Activated naive CD4-positive, alpha-beta T cell treated with anti-CD3 and anti-CD28 coated beads, Interleukin-2, amount 50 U/mL, for 24 hours (primary cell): Measurements from ENCODE around the gene CDH23.

ENCODE experiments used
- H3K27ac Mint-ChIP-seq: one replicate; pipeline ENCODE4 v1.8.0; 2021; ENCODE audit warnings: mild to moderate bottlenecking, mixed read lengths
- H3K27me3 Mint-ChIP-seq: one replicate; pipeline ENCODE4 v1.8.0; 2021; ENCODE audit warnings: mixed read lengths
- H3K36me3 Mint-ChIP-seq: one replicate; pipeline ENCODE4 v1.8.0; 2021; ENCODE audit warnings: mixed read lengths
- H3K4me1 Mint-ChIP-seq: one replicate; pipeline ENCODE4 v1.8.0; 2021; ENCODE audit warnings: mixed read lengths
- H3K4me3 Mint-ChIP-seq: one replicate; pipeline ENCODE4 v1.8.0; 2021; ENCODE audit warnings: mild to moderate bottlenecking, mixed read lengths
- H3K9me3 Mint-ChIP-seq: one replicate; pipeline ENCODE4 v1.8.0; 2021; ENCODE audit warnings: mixed read lengths

The CDH23 gene

GRCh38 chr10:71481746-71482410, 85.2 kb downstream of the CDH23 start:
- Mint-ChIP-seq H3K4me3 (no peak overlapping the region), H3K36me3 (no peaks in the 10 kb centered on the region), H3K9me3 (no peaks in the 10 kb centered on the region), H3K27me3 (peaks cover 3% of the 10 kb centered on the region), H3K27ac (no peak overlapping the region), H3K4me1 (no peaks in the 10 kb centered on the region)

GRCh38 chr10:71482620-71483019, 85.9 kb downstream of the CDH23 start:
- Mint-ChIP-seq H3K27me3 (peaks cover 3% of the 10 kb centered on the region), H3K4me3 (no peak overlapping the region), H3K36me3 (no peaks in the 10 kb centered on the region), H3K4me1 (no peaks in the 10 kb centered on the region), H3K27ac (no peak overlapping the region), H3K9me3 (no peaks in the 10 kb centered on the region)

GRCh38 chr10:71483135-71483534, 86.4 kb downstream of the CDH23 start:
- Mint-ChIP-seq H3K36me3 (no peaks in the 10 kb centered on the region), H3K9me3 (no peaks in the 10 kb centered on the region), H3K27me3 (peaks cover 3% of the 10 kb centered on the region), H3K4me3 (no peak overlapping the region), H3K27ac (no peak overlapping the region), H3K4me1 (no peaks in the 10 kb centered on the region)

GRCh38 chr10:71483885-71484751, 87.4 kb downstream of the CDH23 start:
- peaks cover 3% of the 10 kb centered on the region for H3K27me3 Mint-ChIP-seq

GRCh38 chr10:71486484-71487114, 89.9 kb downstream of the CDH23 start:
- Mint-ChIP-seq H3K9me3 (peaks cover 10% of the 10 kb centered on the region), H3K4me1 (no peaks in the 10 kb centered on the region), H3K4me3 (no peak overlapping the region), H3K27ac (no peak overlapping the region), H3K36me3 (peaks cover 2% of the 10 kb centered on the region), H3K27me3 (no peaks in the 10 kb centered on the region)

More at GRCh38 chr10:71483885-71484751, 87.4 kb downstream of the CDH23 start:
- H3K27ac Mint-ChIP-seq, result no peak overlapping the region
- no peaks in the 10 kb centered on the region for H3K4me1 Mint-ChIP-seq
- peaks cover 2% of the 10 kb centered on the region for H3K36me3 Mint-ChIP-seq
- peaks cover 8% of the 10 kb centered on the region for H3K9me3 Mint-ChIP-seq
- H3K4me3 Mint-ChIP-seq, result no peak overlapping the region

GRCh38 chr10:71487726-71488125, 91.0 kb downstream of the CDH23 start:
- H3K4me1 Mint-ChIP-seq, result no peaks in the 10 kb centered on the region
- no peaks in the 10 kb centered on the region for H3K27me3 Mint-ChIP-seq
- peaks cover 10% of the 10 kb centered on the region for H3K9me3 Mint-ChIP-seq
- H3K36me3 Mint-ChIP-seq, result peaks cover 2% of the 10 kb centered on the region
- no peak overlapping the region for H3K27ac Mint-ChIP-seq
- no peak overlapping the region for H3K4me3 Mint-ChIP-seq

DNA sequence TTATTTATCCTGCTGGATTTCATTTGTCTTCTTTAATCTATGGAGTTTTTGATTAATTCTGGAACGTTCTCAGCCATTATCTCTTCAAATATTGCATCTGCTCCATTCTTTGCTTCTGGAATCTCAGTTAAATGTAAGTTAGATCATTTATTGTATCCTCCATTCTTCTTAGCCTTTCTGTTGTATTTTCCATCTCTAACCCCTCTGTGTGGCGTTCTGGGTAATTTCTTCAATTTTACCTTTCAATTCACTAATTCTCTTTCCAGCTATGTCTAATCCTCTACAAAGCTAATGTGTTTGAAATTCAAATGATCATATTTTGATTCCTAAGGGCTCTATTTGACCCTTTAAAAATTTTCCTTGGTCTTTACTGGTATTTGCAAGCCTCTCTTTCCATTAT, 92.4 kb downstream of the CDH23 start:
- H3K27me3 Mint-ChIP-seq, result no peaks in the 10 kb centered on the region
- no peak overlapping the region for H3K4me3 Mint-ChIP-seq
- H3K4me1 Mint-ChIP-seq, result no peaks in the 10 kb centered on the region
- no peak overlapping the region for H3K27ac Mint-ChIP-seq
- H3K9me3 Mint-ChIP-seq, result peaks cover 10% of the 10 kb centered on the region
- peaks cover 2% of the 10 kb centered on the region for H3K36me3 Mint-ChIP-seq

DNA sequence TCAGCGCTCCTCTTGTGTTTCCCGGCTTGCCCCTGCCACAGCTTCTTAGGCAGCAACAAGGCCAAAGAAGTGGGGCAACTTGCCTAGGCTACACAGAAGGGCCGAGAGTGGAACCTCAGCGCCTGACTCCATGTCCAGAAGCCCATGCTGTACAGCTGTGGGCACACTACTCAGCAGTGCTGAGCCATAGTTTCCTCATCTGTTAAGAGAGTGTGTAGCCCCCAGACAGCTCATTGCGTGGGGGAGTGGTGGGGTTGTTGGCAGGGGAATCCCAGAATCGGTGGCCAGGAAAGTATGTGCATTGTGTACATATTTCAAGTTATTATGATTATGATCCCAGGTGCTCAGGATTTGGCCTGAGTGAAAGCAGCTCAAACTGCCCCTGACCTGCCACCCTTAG, 96.2 kb downstream of the CDH23 start:
- H3K27me3 Mint-ChIP-seq, result no peaks in the 10 kb centered on the region
- H3K27ac Mint-ChIP-seq, result no peak overlapping the region

GRCh38 chr10:71493741-71494140, 97.0 kb downstream of the CDH23 start:
- Mint-ChIP-seq H3K4me3 (no peak overlapping the region), H3K4me1 (no peaks in the 10 kb centered on the region), H3K27me3 (no peaks in the 10 kb centered on the region), H3K36me3 (peaks cover 2% of the 10 kb centered on the region), H3K9me3 (peaks cover 6% of the 10 kb centered on the region), H3K27ac (no peak overlapping the region)

More for the DNA sequence above, 96.2 kb downstream of the CDH23 start:
- peaks cover 10% of the 10 kb centered on the region for H3K9me3 Mint-ChIP-seq
- H3K4me3 Mint-ChIP-seq, result no peak overlapping the region
- H3K36me3 Mint-ChIP-seq, result peaks cover 2% of the 10 kb centered on the region
- H3K4me1 Mint-ChIP-seq, result no peaks in the 10 kb centered on the region

DNA sequence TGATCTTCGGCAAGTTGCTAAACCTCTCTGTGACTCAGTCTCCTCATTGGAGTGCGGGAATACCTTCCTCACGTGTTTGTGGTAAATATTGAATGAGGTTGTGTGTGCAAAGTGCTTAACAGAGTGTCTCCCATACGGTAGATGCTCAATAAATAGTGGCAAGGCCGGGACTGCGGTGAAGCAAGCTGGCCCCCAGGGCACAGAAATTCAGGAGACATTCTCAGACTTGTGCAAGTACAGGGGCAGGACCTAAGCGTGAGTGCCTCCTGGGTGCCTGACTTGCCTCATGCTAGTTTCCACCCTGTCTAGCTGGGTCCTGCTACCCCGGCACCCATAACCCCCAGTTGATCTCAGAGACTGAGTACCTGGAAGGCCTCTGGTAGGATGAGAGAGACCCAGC, 97.8 kb downstream of the CDH23 start:
- Mint-ChIP-seq H3K27me3 (no peaks in the 10 kb centered on the region), H3K9me3 (no peaks in the 10 kb centered on the region)

GRCh38 chr10:71494980-71495381, 98.3 kb downstream of the CDH23 start:
- H3K27me3 Mint-ChIP-seq, result no peaks in the 10 kb centered on the region
- H3K27ac Mint-ChIP-seq, result no peak overlapping the region
- no peaks in the 10 kb centered on the region for H3K36me3 Mint-ChIP-seq
- H3K4me1 Mint-ChIP-seq, result no peaks in the 10 kb centered on the region
- no peaks in the 10 kb centered on the region for H3K9me3 Mint-ChIP-seq
- no peak overlapping the region for H3K4me3 Mint-ChIP-seq

More for the DNA sequence above, 97.8 kb downstream of the CDH23 start:
- no peak overlapping the region for H3K4me3 Mint-ChIP-seq
- no peaks in the 10 kb centered on the region for H3K36me3 Mint-ChIP-seq
- no peaks in the 10 kb centered on the region for H3K4me1 Mint-ChIP-seq
- no peak overlapping the region for H3K27ac Mint-ChIP-seq

DNA sequence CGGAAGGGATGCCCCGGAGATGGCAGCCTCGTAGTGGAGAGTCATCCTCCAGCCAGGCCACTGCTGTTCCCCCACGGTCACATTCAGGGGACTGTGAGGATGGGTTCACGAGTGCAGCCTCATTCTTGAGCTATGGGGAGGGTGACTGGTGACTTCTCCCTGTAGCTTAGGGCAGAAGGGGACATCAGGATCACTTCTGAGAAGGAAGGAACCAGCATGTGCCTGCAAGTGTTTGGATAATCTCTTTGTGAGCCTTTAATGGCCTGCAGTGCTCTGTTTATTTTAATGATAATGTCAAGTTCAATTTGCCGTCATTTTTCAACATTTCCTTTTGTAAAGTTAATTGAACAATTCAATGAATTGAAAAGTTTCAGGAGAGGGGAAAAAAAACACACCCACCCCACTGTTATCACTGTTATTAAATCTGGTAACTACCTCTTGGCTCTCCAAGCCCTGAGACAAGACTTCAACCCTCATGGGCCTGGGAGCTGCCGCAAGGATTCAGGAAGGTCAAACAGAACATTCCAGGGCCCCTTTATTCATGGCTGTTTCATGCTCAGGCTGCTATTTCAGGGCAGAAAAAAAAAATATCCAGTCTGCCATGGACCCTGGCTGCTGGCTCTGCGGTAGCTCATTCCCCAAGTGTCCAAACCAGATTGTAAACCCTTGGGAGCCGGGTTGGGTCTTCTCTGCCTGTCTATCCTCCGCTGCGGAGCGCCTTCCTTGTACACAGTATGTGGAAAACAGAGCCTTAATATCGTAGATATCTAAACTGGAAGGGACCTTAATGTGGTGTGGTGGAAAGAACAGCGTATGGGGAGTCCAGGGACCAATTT, 100.4 kb downstream of the CDH23 start:
- Mint-ChIP-seq H3K4me3 (no peak overlapping the region), H3K4me1 (no peaks in the 10 kb centered on the region)

DNA sequence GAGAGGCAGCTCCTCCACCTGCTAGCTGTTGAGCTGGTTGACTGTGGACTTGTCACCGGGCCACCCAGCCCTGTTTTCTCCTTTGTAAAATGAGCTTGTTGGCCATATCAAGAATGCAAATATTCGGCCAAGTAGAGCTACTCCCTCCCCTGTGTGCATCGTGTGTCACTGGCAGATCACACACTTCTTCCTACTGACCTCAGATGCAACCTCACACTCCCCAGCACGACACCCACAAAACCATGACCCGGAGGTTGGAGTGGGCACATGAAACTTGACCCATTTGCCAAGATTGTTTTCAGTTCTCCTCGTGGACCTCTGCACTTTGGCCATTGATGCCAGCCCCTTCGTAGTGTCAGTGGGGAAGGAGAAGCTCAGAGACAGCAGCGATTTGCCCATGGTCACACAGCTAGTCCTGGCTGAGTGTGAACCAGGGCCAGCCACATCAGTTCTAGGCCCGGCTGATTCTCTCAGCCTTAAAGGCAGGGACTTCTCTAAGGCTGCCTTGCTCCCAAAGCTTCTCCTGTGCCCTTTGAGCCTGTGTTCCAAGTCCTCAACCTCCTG, 101.1 kb downstream of the CDH23 start:
- Mint-ChIP-seq H3K9me3 (no peaks in the 10 kb centered on the region), H3K27ac (no peak overlapping the region), H3K36me3 (no peaks in the 10 kb centered on the region), H3K27me3 (no peaks in the 10 kb centered on the region), H3K4me1 (no peaks in the 10 kb centered on the region), H3K4me3 (no peak overlapping the region)

More for the DNA sequence above, 100.4 kb downstream of the CDH23 start:
- no peaks in the 10 kb centered on the region for H3K36me3 Mint-ChIP-seq
- no peak overlapping the region for H3K27ac Mint-ChIP-seq
- H3K9me3 Mint-ChIP-seq, result no peaks in the 10 kb centered on the region
- H3K27me3 Mint-ChIP-seq, result no peaks in the 10 kb centered on the region

DNA sequence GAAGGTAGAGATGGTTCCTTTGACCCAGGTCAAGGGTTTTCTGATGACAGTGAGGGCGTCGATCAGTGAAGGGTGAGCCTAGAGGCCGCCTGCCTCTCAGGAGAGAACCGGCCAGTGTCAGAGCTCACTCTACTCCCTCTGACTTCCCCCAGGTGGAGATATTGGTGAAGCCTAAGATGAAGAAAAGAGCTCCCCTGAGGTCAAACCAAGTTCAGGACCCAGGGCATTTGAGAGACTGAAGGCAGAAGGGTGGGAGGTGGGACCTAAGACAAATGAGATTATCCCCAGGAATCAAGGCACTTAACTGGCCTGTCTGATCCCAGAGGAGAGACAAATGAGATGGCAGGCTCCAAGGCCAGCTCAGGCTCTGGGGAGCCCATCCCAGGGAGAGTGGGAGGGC, 104.7 kb downstream of the CDH23 start:
- no peak overlapping the region for H3K27ac Mint-ChIP-seq
- no peak overlapping the region for H3K4me3 Mint-ChIP-seq

GRCh38 chr10:71502190-71502589, 105.5 kb downstream of the CDH23 start:
- Mint-ChIP-seq H3K4me3 (no peak overlapping the region), H3K27me3 (no peaks in the 10 kb centered on the region), H3K27ac (no peak overlapping the region), H3K36me3 (no peaks in the 10 kb centered on the region), H3K4me1 (no peaks in the 10 kb centered on the region), H3K9me3 (no peaks in the 10 kb centered on the region)

More for the DNA sequence above, 104.7 kb downstream of the CDH23 start:
- Mint-ChIP-seq H3K9me3 (no peaks in the 10 kb centered on the region), H3K36me3 (no peaks in the 10 kb centered on the region), H3K27me3 (no peaks in the 10 kb centered on the region), H3K4me1 (no peaks in the 10 kb centered on the region)
